Parathyroid adenoma (tissue), 2 donors: Measurements from ENCODE around the gene C9orf57.
"Not testable (repeated sequence)": the region's sequence is repeated elsewhere in the genome, so short reads cannot be mapped to it uniquely, and the experiment has no call there.

Source experiments
- H2AFZ ChIP-seq: fragments of 300-600 bp; sonication (generic); one replicate; pipeline ENCODE4 v1.7.0; 2017; ENCODE audit warnings: antibody characterized with exemption, mild to moderate bottlenecking
- H3K27ac ChIP-seq: fragments of 300-600 bp; sonication (generic); one replicate; pipeline ENCODE4 v1.7.0; 2017
- H3K27me3 ChIP-seq: fragments of 300-600 bp; sonication (generic); one replicate; pipeline ENCODE4 v1.7.0; 2017; ENCODE audit warnings: low read length; ENCODE audit not compliant: control insufficient read depth, insufficient read depth
- H3K36me3 ChIP-seq: fragments of 300-600 bp; sonication (generic); one replicate; pipeline ENCODE4 v1.7.0; 2017; ENCODE audit warnings: low read length; ENCODE audit not compliant: control insufficient read depth, insufficient read depth
- H3K4me1 ChIP-seq: fragments of 300-600 bp; sonication (generic); one replicate; pipeline ENCODE4 v1.7.0; 2017; ENCODE audit warnings: control low read depth
- H3K4me2 ChIP-seq: fragments of 300-600 bp; sonication (generic); one replicate; pipeline ENCODE4 v1.7.0; 2017; ENCODE audit warnings: low read length
- H3K4me3 ChIP-seq: fragments of 300-600 bp; sonication (generic); one replicate; pipeline ENCODE4 v1.7.0; 2017; ENCODE audit warnings: low read depth, low read length
- H3K79me2 ChIP-seq: fragments of 300-600 bp; sonication (generic); one replicate; pipeline ENCODE4 v1.7.0; 2017; ENCODE audit warnings: control low read depth
- H3K9ac ChIP-seq: fragments of 300-600 bp; sonication (generic); one replicate; pipeline ENCODE4 v1.7.0; 2017; ENCODE audit warnings: mild to moderate bottlenecking
- H3K9me3 ChIP-seq: fragments of 300-600 bp; sonication (generic); one replicate; pipeline ENCODE4 v1.7.0; 2017; ENCODE audit warnings: low read length; ENCODE audit not compliant: control insufficient read depth
- CTCF ChIP-seq: fragments of 300-600 bp; sonication (generic); IDR thresholded peaks from one replicate; pipeline ENCODE4 v1.7.0; 2017; ENCODE audit warnings: antibody characterized with exemption, mild to moderate bottlenecking
- donor health status: primary hyperparathyroidism.

The C9orf57 gene

GRCh38 chr9:72082536-72082935, 22.1 kb upstream of the C9orf57 start:
- Histone ChIP-seq H3K4me2 (no peak overlapping the region), H3K36me3 (no peaks in the 10 kb centered on the region), H2AFZ (no peak overlapping the region), H3K9me3 (no peaks in the 10 kb centered on the region), H3K9ac (no peak overlapping the region), H3K27ac (no peak overlapping the region), H3K4me3 (no peak overlapping the region), H3K27me3 (no peaks in the 10 kb centered on the region), H3K79me2 (no peaks in the 10 kb centered on the region), H3K4me1 (no peaks in the 10 kb centered on the region)
- TF ChIP-seq CTCF: no peak

- H3K4me3 ChIP-seq, H2AFZ ChIP-seq, H3K4me2 ChIP-seq, H3K27ac ChIP-seq, H3K27me3 ChIP-seq, H3K9me3 ChIP-seq, H3K79me2 ChIP-seq, H3K9ac ChIP-seq, H3K36me3 ChIP-seq, H3K4me1 ChIP-seq: not testable (repeated sequence)
These were observed 14.3 kb upstream of the C9orf57 start for GRCh38 chr9:72074666-72075065.

- Histone ChIP-seq H3K27me3 (no peaks in the 10 kb centered on the region), H3K27ac (no peak overlapping the region), H3K9ac (no peak overlapping the region), H3K79me2 (no peaks in the 10 kb centered on the region), H3K36me3 (no peaks in the 10 kb centered on the region), H3K4me3 (no peak overlapping the region), H3K4me2 (no peak overlapping the region), H3K4me1 (no peaks in the 10 kb centered on the region), H3K9me3 (no peaks in the 10 kb centered on the region), H2AFZ (no peak overlapping the region)
- TF ChIP-seq CTCF: no peak
These were observed 4.7 kb upstream of the C9orf57 start for GRCh38 chr9:72065076-72065475.

DNA sequence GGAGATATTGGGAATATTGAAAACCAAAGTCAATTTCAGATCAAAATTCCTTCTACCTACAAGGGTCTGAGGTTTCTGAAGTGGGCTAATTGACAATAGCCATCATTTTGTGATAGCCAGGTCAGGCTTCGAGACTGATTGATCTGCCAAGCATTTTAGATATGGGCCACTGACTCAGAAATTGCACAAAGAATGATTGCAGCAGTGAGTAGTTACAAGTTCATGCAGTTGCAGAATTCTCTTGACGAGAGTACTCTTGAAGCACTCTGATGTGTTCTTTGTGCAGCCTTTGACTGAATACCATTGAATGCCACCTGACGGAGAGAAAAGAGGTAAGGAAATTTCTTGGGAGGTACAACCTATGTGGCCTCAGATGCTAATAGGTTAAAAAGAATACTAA, 8.3 kb downstream of the C9orf57 start:
- H3K9me3 ChIP-seq: no peaks in the 10 kb centered on the region
- no peak overlapping the region for H3K27ac ChIP-seq
- TF ChIP-seq CTCF: no peak
- no peaks in the 10 kb centered on the region for H3K4me1 ChIP-seq
- no peak overlapping the region for H2AFZ ChIP-seq
- H3K36me3 ChIP-seq: no peaks in the 10 kb centered on the region
- H3K9ac ChIP-seq: no peak overlapping the region
- no peak overlapping the region for H3K4me2 ChIP-seq
- no peaks in the 10 kb centered on the region for H3K79me2 ChIP-seq
- no peak overlapping the region for H3K4me3 ChIP-seq
- no peaks in the 10 kb centered on the region for H3K27me3 ChIP-seq

DNA sequence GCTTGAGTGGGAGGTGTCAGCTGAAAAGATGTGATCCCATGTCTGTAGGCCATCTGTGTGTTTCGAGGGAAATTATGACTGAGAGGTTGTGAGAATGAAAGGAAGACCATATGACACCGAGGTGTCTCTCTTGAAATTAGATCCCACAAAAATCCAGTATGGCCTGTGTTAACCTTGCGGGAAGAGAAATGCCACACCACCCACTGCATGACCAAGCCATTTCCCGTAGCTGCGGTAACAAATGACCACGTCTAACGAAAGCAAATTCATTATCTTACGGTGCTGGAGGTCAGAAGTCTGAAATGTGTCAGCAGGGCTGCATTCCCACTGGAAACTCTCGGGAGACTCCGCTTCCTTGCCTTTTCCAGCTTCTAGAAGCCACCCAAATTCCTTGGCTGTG, 11.6 kb downstream of the C9orf57 start:
- Histone ChIP-seq H3K9ac (no peak overlapping the region), H3K27me3 (no peaks in the 10 kb centered on the region), H3K4me1 (no peaks in the 10 kb centered on the region), H3K36me3 (no peaks in the 10 kb centered on the region), H3K27ac (no peak overlapping the region), H2AFZ (no peak overlapping the region), H3K79me2 (no peaks in the 10 kb centered on the region), H3K4me3 (no peak overlapping the region), H3K9me3 (no peaks in the 10 kb centered on the region), H3K4me2 (no peak overlapping the region)
- no peak for TF ChIP-seq CTCF
